ENCODE results near the gene SELPLG. TPM values are rescaled to one million over a fixed set of nuclear protein-coding genes. Genes with fewer than 3 reads are reported as not detected.

The SELPLG gene
- total RNA-seq, 4 donors from 2014 or later, result 2.5 to 10.1 (median 5.6) TPM

DNA sequence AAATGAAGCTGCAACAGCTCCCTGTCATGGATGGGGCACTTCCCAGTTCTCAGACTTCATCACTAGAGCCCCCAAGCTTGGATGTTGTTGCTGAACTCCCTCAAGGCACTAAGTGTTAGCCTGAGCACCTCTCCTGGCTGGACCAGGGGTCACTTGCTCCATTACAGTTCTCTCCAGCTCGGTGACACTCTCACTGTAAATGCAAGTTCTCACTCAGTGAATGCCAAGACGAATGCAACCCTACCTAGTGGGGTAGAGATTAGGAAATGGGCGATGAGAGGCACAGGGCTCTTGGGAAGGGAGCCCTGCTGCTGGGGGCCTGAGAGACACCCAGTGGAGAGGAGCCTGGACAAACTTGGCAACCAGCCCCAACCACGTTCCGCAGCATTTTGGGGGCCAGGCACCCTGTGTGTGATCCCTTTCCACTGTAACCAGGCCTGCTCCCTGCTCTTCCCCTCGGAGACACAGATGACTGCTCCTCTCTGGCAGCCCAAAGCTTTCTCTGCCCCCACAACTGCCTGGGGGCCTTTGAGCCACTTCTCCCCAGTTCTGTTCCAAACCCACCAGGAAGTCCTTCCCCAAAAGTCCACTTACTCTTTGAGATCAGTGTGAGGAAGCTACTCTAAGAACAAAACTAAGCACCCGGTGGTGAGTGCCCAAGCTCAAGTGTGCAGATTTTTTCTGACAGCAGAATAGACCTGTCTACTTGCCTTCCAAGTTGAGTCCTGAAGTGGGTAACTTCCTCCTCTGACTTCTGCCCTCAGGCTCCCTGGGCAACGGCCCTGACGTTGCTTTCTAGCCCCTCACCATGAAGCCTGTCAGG is 8.0 kb upstream of the SELPLG start:
- WGBS, 2 donors, result 52 to 63% methylated on average over 5 to 9 of the region's 9 CpGs
- TF ChIP-seq POLR2A (IDR thresholded peaks at IDR 0.05), result no peak
- TF ChIP-seq, protein P1, sequence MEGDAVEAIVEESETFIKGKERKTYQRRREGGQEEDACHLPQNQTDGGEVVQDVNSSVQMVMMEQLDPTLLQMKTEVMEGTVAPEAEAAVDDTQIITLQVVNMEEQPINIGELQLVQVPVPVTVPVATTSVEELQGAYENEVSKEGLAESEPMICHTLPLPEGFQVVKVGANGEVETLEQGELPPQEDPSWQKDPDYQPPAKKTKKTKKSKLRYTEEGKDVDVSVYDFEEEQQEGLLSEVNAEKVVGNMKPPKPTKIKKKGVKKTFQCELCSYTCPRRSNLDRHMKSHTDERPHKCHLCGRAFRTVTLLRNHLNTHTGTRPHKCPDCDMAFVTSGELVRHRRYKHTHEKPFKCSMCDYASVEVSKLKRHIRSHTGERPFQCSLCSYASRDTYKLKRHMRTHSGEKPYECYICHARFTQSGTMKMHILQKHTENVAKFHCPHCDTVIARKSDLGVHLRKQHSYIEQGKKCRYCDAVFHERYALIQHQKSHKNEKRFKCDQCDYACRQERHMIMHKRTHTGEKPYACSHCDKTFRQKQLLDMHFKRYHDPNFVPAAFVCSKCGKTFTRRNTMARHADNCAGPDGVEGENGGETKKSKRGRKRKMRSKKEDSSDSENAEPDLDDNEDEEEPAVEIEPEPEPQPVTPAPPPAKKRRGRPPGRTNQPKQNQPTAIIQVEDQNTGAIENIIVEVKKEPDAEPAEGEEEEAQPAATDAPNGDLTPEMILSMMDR (IDR thresholded peaks at IDR 0.05), result no peak
- Histone ChIP-seq H3K4me1 (peaks cover 10 to 71% (median 30%) of the 10 kb centered on the region in 3 donors), H3K9me3 (no peaks in the 10 kb centered on the region), H3K27me3 (no peaks in the 10 kb centered on the region), H3K4me3 (no peak overlapping the region), H3K27ac (peak overlapping the region in 2 of 4 donors; percentile 12 to 50), H3K36me3 (peaks cover 0 to 27% (median 0%) of the 10 kb centered on the region in 3 donors)
- intact Hi-C loops (cut with DNase I), result no loop called here
- DNase-seq, result no peak

DNA sequence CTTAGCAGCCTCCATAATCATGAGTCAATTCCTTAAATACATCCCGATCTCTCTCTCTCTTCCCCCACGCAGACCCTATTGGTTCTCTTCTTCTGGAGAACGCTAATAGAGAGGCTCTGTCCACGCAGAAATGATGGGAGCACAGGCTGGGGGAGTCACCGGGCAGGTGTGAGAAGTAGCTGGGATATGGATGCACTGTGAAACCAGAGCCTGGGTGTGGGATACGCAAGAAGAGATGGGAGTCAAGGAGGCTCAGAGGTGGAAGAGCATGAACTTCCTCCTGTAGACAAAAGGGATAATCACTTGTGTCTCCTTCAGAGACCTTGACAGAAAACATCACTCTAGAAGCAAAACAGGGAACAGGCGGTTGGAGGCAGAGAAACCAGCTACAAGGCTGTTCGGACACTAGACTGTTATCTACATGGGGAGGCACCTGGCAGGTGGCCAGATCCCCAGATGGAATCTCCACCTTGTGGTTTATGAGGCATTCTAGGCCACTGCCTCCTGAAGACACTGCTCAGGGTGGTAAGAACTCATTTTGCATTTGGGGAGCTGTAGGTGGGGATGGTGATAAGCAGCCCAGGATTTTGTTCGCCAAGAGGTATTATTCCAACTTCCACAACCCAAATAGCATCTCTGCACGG is 7.2 kb upstream of the SELPLG start:
- 77 to 86% methylated on average over 9 to 10 of the region's 10 CpGs for WGBS, 2 donors
- H3K27me3 ChIP-seq, result no peaks in the 10 kb centered on the region
- peaks cover 0 to 19% (median 0%) of the 10 kb centered on the region in 3 donors for H3K36me3 ChIP-seq
- intact Hi-C loops (cut with DNase I), result no loop called here
- peak overlapping the region in 1 of 4 donors; percentile 50 for H3K27ac ChIP-seq
- peaks cover 10 to 71% (median 29%) of the 10 kb centered on the region in 3 donors for H3K4me1 ChIP-seq
- no peak for DNase-seq
- H3K9me3 ChIP-seq, result no peaks in the 10 kb centered on the region
- no peak overlapping the region for H3K4me3 ChIP-seq
- TF ChIP-seq, protein P1 (IDR thresholded peaks at IDR 0.05), result no peak
- no peak for TF ChIP-seq POLR2A (IDR thresholded peaks at IDR 0.05)

DNA sequence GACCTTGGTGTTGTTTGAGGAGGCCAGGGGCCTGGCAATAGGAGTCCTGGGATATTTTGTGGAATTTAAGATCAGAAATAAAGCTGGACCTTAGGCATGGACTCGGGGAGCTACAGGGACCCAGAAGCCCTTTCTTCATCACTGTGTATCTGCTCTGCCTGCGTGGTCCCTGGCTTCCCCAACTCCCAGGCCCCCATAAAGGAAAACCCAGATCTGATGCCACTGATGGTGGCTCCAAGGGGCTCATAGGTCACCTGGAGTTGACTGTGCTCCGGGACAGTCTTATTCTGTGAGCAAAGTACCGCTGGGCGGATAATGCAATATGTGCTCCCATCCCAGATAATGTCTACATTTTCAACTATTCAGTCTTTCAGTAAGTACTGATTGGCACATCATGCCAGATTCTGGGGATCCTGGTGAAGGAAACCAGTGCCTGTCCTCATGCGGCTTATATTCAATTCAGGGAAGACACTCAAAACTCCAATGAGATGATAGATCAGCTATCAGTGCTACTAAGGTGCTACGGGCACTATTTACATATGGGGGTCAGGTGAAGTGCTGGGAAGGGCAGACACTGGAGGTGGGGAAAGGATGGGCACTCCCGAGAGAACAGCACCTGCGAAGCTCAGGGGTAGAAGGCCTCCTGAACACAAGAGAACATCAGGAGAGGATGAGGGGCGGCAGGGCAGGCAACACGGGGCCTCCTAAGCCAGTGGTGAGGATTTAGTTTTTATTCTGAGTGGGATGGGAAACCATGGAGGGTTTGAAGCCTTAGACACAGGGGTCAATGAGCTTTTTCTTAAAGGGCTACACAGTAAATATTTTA is 5.5 kb upstream of the SELPLG start:
- WGBS, 2 donors, result 87 to 94% methylated on average over 9 to 11 of the region's 11 CpGs
- no peak for DNase-seq
- no peak overlapping the region for H3K4me3 ChIP-seq
- H3K4me1 ChIP-seq, result peaks cover 10 to 64% (median 33%) of the 10 kb centered on the region in 3 donors
- intact Hi-C loops (cut with DNase I), result no loop called here
- peaks cover 0 to 2% (median 0%) of the 10 kb centered on the region in 3 donors for H3K36me3 ChIP-seq
- peak overlapping the region; percentile 13 to 65 (median 55) for H3K27ac ChIP-seq
- H3K27me3 ChIP-seq, result peaks cover 0 to 9% (median 0%) of the 10 kb centered on the region in 4 donors
- no peaks in the 10 kb centered on the region for H3K9me3 ChIP-seq
- TF ChIP-seq, protein P1 (IDR thresholded peaks at IDR 0.05), result no peak
- no peak for TF ChIP-seq POLR2A (IDR thresholded peaks at IDR 0.05)

DNA sequence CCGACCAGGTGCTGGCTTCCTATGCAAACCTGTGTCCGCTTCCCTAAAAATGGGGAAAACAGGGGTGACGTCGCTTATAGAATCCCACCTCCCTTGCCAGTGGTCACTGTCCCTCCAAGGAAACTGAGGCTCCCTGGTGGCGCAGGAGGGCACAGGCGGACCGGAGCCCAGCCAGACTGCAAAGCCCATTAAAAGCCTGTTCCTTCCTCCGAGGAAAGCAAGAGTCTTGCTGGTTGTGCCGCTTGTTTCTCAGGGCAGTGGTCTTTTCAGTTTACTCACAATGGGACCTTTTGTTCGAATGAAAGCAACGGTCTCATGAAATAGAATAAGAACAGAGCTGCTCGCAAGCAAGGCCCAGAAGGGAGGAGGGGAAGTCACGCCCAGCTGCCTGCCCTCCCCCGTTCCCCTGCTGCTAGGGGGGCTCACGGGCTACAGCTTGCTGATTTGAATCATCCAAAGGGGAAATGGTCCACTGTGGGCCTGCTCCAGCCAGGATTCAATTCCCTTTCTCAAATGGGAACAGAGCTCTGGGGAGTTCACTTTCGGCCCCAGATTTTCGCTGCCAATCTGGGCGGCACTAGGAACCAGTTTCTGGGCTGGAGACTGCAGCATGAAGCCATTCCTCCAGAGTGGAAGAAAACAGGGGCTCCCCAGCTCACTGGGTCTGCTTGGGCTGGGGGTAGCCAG is 4.6 kb upstream of the SELPLG start:
- Histone ChIP-seq H3K9me3 (no peaks in the 10 kb centered on the region), H3K27me3 (peaks cover 0 to 16% (median 0%) of the 10 kb centered on the region in 4 donors), H3K27ac (peak overlapping the region; percentile 13 to 65 (median 55)), H3K36me3 (no peaks in the 10 kb centered on the region), H3K4me3 (peak overlapping the region in 1 of 4 donors; percentile 31), H3K4me1 (peaks cover 10 to 55% (median 31%) of the 10 kb centered on the region in 3 donors)
- DNase-seq, result no peak
- intact Hi-C loops (cut with DNase I), result no loop called here
- 33 to 40% methylated on average over 5 to 13 of the region's 18 CpGs for WGBS, 2 donors
- TF ChIP-seq, protein P1 (IDR thresholded peaks at IDR 0.05), result no peak
- no peak for TF ChIP-seq POLR2A (IDR thresholded peaks at IDR 0.05)
